A673 (cell line): Measurements from ENCODE around the gene TMX1. TPM values are rescaled to one million over a fixed set of nuclear protein-coding genes. Genes with fewer than 3 reads are reported as not detected.

Experiments used
- BruUV-seq: library from RNA; stranded (reverse); fragments of 400-500 nt; replicated peaks from 2 replicates; lab custom pipeline; 2021; lab: Mats Ljungman, UMichigan
- CTCF ChIA-PET: fragments of 300-600 bp; sonication (Branson Sonifier 250); formaldehyde crosslinking; loops from one replicate; lab custom pipeline; 2022; ENCODE audit warnings: antibody characterized with exemption; lab: Charles Lee
- POLR2A ChIA-PET: fragments of 300-600 bp; sonication (Branson Sonifier 250); formaldehyde crosslinking; loops from one replicate; lab custom pipeline; 2022; ENCODE audit warnings: antibody characterized with exemption; ENCODE audit not compliant: low non-redundant PET; lab: Charles Lee
- DNase-seq: peaks from one replicate; pipeline ENCODE4 v3.0.0-alpha.2; 2015; ENCODE audit warnings: low spot score
- H3K27ac ChIP-seq: fragments of 200-600 bp; sonication (generic); 2 replicates; pipeline ENCODE4 v1.5.1; 2016; ENCODE audit warnings: mixed run types, low read depth, mild to moderate bottlenecking, mixed read lengths, antibody characterized with exemption, low read length; ENCODE audit not compliant: poor library complexity, severe bottlenecking
- H3K27me3 ChIP-seq: fragments of 200-600 bp; sonication (generic); replicated peaks from 2 replicates; pipeline ENCODE4 v1.6.1; 2017; ENCODE audit warnings: mixed run types, low read depth, mild to moderate bottlenecking, mixed read lengths, antibody characterized with exemption, low read length; ENCODE audit not compliant: insufficient read depth, poor library complexity
- H3K36me3 ChIP-seq: fragments of 200-600 bp; sonication (generic); 2 replicates; pipeline ENCODE4 v1.6.1; 2016; ENCODE audit warnings: mixed run types, mild to moderate bottlenecking, mixed read lengths, antibody characterized with exemption, low read length; ENCODE audit not compliant: insufficient read depth, poor library complexity, severe bottlenecking
- H3K4me1 ChIP-seq: fragments of 200-600 bp; sonication (generic); 2 replicates; pipeline ENCODE4 v1.6.1; 2017; ENCODE audit warnings: mixed run types, mild to moderate bottlenecking, mixed read lengths, antibody characterized with exemption, low read length; ENCODE audit not compliant: insufficient read depth, poor library complexity, severe bottlenecking
- H3K4me3 ChIP-seq: fragments of 200-600 bp; sonication (generic); 2 replicates; pipeline ENCODE4 v1.5.1; 2016; ENCODE audit warnings: low read depth, mixed run types, mild to moderate bottlenecking, mixed read lengths, low read length; ENCODE audit not compliant: poor library complexity, severe bottlenecking
- H3K9me3 ChIP-seq: fragments of 200-600 bp; sonication (generic); 2 replicates; pipeline ENCODE4 v1.6.1; 2016; ENCODE audit warnings: mixed run types, low read depth, mild to moderate bottlenecking, mixed read lengths, antibody characterized with exemption, low read length; ENCODE audit not compliant: poor library complexity, severe bottlenecking
- EZH2 ChIP-seq: fragments of 200-600 bp; sonication (generic); IDR thresholded peaks from 2 replicates; pipeline ENCODE4 v1.6.1; 2017; ENCODE audit warnings: borderline replicate concordance, low read depth, mild to moderate bottlenecking, mixed read lengths, antibody characterized with exemption, low read length; ENCODE audit not compliant: poor library complexity, severe bottlenecking
- intact Hi-C: fragments of 100-400 bp; cut with micrococcal nuclease; formaldehyde crosslinking; loops from one replicate; pipeline ENCODE4 v1.10.0; 2022; ENCODE audit not compliant: unreplicated experiment
- total RNA-seq: library from RNA; stranded (reverse); gene quantifications from 2 replicates; pipeline ENCODE4 v1.2.3, GENCODE V29; 2021
- TF ChIP-seq, protein P1 (sequence below): fragments of 300-800, 200-600 bp; sonication (generic); conservative IDR thresholded peaks from 2 replicates; pipeline ENCODE4 v1.5.1; 2017; ENCODE audit warnings: low read depth, mild to moderate bottlenecking, antibody characterized with exemption, low read length, moderate library complexity, mixed read lengths

Gene TMX1
- total RNA-seq, 1 experiment from 2014 or later, result 60.1 TPM

DNA sequence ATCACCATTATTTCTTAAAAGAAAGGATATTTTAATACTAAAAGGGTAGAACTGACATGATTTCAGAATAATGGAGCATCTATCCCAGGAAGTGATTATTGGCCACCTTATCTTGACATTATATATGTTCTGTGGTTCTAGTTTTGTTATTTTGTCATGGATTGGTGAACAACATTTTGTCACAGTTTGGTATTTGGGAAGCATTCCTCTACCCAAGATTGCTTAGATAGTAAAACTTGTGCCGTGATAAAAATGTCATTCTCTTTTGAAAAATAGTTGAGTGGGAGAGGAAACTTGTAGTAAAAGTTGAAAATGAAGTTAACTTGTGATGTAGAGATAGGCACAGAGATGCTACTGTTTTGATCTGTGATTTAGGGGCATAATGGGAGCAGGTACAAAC, 65.7 kb downstream of the TMX1 start:
- no peaks in the 10 kb centered on the region for H3K9me3 ChIP-seq
- DNase-seq, result no peak
- H3K4me3 ChIP-seq, result no peak overlapping the region
- CTCF ChIA-PET, result no interaction called here
- no peaks in the 10 kb centered on the region for H3K27me3 ChIP-seq
- intact Hi-C loops, result no loop called here
- H3K27ac ChIP-seq, result no peak overlapping the region
- no peak for TF ChIP-seq EZH2
- TF ChIP-seq, protein P1, sequence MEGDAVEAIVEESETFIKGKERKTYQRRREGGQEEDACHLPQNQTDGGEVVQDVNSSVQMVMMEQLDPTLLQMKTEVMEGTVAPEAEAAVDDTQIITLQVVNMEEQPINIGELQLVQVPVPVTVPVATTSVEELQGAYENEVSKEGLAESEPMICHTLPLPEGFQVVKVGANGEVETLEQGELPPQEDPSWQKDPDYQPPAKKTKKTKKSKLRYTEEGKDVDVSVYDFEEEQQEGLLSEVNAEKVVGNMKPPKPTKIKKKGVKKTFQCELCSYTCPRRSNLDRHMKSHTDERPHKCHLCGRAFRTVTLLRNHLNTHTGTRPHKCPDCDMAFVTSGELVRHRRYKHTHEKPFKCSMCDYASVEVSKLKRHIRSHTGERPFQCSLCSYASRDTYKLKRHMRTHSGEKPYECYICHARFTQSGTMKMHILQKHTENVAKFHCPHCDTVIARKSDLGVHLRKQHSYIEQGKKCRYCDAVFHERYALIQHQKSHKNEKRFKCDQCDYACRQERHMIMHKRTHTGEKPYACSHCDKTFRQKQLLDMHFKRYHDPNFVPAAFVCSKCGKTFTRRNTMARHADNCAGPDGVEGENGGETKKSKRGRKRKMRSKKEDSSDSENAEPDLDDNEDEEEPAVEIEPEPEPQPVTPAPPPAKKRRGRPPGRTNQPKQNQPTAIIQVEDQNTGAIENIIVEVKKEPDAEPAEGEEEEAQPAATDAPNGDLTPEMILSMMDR, result no peak
- H3K4me1 ChIP-seq, result no peaks in the 10 kb centered on the region
- BruUV-seq, result no TSS peak
- POLR2A ChIA-PET, result no interaction called here
- H3K36me3 ChIP-seq, result no peaks in the 10 kb centered on the region

Other genes starting within 250 kb of the TMX1 start
- gene TRIM9, start 145.1 kb upstream of the TMX1 start, total RNA-seq, result 6.8 and 9.8 TPM in 2 replicates